Keratinocyte (primary cell): ENCODE results near the gene RNU6-9.

Source experiments
- EZH2 ChIP-seq: IDR thresholded peaks from one replicate; pipeline ENCODE4 v1.6.1; 2012; ENCODE audit warnings: inconsistent platforms, mild to moderate bottlenecking, low read length, moderate library complexity
- TF ChIP-seq, protein P1 (sequence below), 3 experiments: IDR thresholded peaks in 1 of 3; conservative IDR thresholded peaks in 1 of 3; optimal IDR thresholded peaks in 1 of 3; 2 replicates in 2 of 3; 3 replicates in 1 of 3; pipeline versions ENCODE3 to v1.5.1; 2011; ENCODE audit warnings: low read length in 3 of 3, mild to moderate bottlenecking in 3 of 3, moderate library complexity in 2 of 3, control low read depth in 1 of 3, inconsistent platforms in 1 of 3; ENCODE audit not compliant: insufficient read depth in 2 of 3; ENCODE audit errors: extremely low read depth in 1 of 3

DNA sequence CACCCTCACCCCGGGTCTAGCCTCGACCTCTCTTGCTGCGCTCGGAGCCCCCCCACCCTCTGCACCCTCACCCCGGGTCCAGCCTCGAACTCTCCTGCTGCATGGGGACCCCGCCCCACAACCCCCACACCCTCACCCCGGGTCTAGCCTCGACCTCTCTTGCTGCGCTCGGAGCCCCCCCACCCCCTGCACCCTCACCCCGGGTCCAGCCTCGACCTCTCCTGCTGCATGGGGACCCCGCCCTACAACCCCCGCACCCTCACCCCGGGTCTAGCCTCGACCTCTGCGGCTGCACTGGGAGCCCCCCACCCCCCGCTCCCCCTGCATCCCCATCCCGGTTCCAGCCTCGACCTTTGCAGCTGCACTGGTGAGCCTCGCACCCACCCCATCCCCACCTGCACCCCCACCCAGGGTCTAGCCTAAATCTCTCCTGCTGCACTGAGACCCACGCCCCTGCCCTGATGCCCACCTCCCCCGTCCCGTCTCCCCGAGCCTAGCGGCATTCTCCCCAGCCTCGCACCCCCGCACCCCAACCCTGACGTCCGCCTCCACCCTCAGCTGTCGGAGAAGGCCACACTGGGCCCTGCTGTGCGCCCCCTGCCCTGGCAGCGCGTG, 32.0 kb upstream of the RNU6-9 start:
- TF ChIP-seq, protein P1, sequence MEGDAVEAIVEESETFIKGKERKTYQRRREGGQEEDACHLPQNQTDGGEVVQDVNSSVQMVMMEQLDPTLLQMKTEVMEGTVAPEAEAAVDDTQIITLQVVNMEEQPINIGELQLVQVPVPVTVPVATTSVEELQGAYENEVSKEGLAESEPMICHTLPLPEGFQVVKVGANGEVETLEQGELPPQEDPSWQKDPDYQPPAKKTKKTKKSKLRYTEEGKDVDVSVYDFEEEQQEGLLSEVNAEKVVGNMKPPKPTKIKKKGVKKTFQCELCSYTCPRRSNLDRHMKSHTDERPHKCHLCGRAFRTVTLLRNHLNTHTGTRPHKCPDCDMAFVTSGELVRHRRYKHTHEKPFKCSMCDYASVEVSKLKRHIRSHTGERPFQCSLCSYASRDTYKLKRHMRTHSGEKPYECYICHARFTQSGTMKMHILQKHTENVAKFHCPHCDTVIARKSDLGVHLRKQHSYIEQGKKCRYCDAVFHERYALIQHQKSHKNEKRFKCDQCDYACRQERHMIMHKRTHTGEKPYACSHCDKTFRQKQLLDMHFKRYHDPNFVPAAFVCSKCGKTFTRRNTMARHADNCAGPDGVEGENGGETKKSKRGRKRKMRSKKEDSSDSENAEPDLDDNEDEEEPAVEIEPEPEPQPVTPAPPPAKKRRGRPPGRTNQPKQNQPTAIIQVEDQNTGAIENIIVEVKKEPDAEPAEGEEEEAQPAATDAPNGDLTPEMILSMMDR (optimal IDR thresholded peaks at IDR 0.05 in 1 of 3, IDR thresholded peaks at IDR 0.05 in 1 of 3, conservative IDR thresholded peaks at IDR 0.05 in 1 of 3; ENCODE audit: extremely low read depth in 1 of 3, insufficient read depth in 2 of 3, low read length in 3 of 3): no peak
- no peak for TF ChIP-seq EZH2
